Stimulated activated CD4-positive, alpha-beta T cell treated with anti-CD3 and anti-CD28 coated beads, TNF-alpha, amount 100 ng/mL, for 48 hours (primary cell): Measurements from ENCODE around the gene DNAJC30.

Source experiments
- DNase-seq, 3 donors: peaks; one replicate each; pipeline ENCODE4 v3.0.0-alpha.2; 2020; ENCODE audit warnings: low read depth in 3 of 3

The DNAJC30 gene

GRCh38 chr7:73708961-73709549, 25.8 kb upstream of the DNAJC30 start:
- no peak for DNase-seq

- no peak for DNase-seq
Measured at GRCh38 chr7:73707045-73707631, 23.9 kb upstream of the DNAJC30 start.

GRCh38 chr7:73706126-73707044, 23.1 kb upstream of the DNAJC30 start:
- peak in 1 of 3 donors; percentile 43 for DNase-seq

GRCh38 chr7:73705551-73705920, 22.3 kb upstream of the DNAJC30 start:
- DNase-seq = no peak

GRCh38 chr7:73704640-73705550, 21.6 kb upstream of the DNAJC30 start:
- DNase-seq = no peak

- peak in 1 of 3 donors; percentile 47 for DNase-seq
Measured at GRCh38 chr7:73703757-73704639, 20.7 kb upstream of the DNAJC30 start.

GRCh38 chr7:73703225-73703624, 20.0 kb upstream of the DNAJC30 start:
- DNase-seq = no peak

- DNase-seq = no peak
Measured at GRCh38 chr7:73702665-73703064, 19.4 kb upstream of the DNAJC30 start.

GRCh38 chr7:73702226-73702625, 19.0 kb upstream of the DNAJC30 start:
- DNase-seq = no peak

- peak in 1 of 3 donors; percentile 40 for DNase-seq
Measured at GRCh38 chr7:73701357-73701995, 18.2 kb upstream of the DNAJC30 start.

- no peak for DNase-seq
Measured at GRCh38 chr7:73700581-73701134, 17.4 kb upstream of the DNAJC30 start.

GRCh38 chr7:73700069-73700423, 16.8 kb upstream of the DNAJC30 start:
- no peak for DNase-seq

GRCh38 chr7:73699370-73700068, 16.3 kb upstream of the DNAJC30 start:
- DNase-seq = no peak

GRCh38 chr7:73698410-73698809, 15.2 kb upstream of the DNAJC30 start:
- no peak for DNase-seq

- no peak for DNase-seq
Measured at GRCh38 chr7:73696372-73696771, 13.1 kb upstream of the DNAJC30 start.

- DNase-seq = no peak
Measured at GRCh38 chr7:73690646-73691045, 7.4 kb upstream of the DNAJC30 start.

GRCh38 chr7:73688288-73688687, 5.0 kb upstream of the DNAJC30 start:
- no peak for DNase-seq

GRCh38 chr7:73685311-73685710, 2.1 kb upstream of the DNAJC30 start:
- no peak for DNase-seq
